ENCODE measurements around the gene IMP4.
A peak's percentile ranks its signal among the peaks of the same experiment; 100 is the strongest.

IMP4 gene

DNA sequence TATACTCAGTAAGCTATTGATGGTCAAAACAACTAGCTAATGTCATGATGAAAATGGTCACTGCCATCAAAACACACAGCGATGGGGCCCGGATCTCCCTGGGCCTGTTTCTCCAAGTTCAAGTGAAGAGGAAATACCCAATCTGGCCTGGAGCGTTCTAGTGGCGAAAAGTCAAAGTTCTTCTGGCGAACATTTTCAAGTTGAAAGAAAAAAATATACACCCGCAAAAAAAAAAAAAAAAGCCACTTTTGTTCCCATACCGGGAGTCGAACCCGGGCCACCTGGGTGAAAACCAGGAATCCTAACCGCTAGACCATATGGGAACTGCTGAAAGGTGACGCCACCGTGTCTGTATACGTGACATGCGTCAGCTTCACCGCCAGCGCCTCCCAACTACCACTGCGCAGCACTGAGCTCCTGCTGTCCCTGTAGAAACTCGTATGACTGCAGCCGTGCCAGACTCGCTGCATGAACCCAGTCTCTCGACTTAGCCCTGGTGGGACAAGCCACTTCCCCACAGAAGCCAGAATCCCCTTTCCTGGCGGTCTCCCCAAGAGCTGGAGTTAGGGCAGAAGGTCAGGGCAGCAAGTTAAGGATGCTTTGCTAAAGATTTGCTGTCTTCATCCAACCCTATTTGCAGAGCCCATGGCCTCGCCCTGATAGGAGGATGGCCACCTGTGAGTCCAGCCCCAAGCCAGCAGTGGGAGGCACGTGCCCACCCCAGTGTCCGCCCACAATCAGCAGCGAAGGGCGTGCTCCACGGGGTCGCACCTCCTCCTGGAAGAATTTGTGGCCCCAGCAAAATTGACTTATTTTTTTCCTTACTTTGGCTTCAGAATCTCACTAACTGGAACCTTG, 5.6 kb upstream of the IMP4 start:
- ATAC-seq = no peak

DNA sequence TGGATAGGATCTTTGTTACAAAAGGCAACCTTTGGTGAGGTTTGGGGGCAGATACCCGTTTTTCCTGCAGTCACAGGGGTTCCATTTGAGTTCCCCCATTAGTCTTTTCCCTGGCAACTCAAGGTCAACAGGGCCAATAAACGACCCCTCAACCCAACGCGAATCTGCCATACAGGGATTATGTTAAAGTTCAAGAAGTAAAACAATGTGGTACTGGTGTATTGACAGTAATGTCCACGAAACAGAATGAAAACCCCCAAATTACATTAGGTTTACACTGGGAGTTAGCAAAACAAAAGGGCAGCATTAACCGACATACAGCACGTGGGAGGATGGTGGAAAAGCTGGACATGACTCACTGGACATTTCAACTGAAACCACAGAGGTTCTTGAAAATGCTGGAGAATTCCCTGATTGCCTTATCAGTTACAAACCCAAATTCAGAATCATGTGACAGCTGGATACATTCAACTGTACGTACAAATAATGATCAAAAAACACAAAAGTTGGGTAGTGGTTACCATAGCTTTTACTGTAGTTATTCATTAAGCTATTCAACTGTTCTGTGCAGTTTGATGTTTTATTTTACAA, 4.9 kb upstream of the IMP4 start:
- ATAC-seq = no peak

DNA sequence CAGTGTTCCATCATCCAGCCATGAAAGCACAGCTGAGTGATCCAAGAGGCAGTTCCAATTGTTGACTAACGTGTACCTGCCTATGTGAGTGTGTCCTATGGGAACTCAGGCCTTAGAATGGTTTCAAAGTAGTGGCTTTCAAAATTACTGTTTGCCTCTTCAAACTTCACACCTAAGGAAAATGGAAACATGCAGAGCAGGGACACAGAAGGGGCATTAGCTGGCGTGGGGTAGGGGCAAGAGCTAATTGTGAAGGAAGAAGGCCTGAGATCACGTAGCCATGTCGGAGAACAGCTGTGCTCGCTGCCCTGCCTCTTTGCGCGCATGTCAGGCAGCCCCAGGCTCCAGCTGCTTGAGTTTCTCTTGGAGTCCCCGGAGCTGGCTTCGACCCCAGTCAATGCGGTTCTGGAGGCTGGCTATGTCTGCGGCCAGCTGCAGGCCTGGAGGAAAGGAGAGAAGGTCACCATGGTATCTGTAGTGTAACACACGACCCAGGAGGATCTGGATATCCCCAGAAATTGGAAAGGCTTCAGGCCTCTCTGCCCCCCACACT, 3.8 kb upstream of the IMP4 start:
- no peak for ATAC-seq

DNA sequence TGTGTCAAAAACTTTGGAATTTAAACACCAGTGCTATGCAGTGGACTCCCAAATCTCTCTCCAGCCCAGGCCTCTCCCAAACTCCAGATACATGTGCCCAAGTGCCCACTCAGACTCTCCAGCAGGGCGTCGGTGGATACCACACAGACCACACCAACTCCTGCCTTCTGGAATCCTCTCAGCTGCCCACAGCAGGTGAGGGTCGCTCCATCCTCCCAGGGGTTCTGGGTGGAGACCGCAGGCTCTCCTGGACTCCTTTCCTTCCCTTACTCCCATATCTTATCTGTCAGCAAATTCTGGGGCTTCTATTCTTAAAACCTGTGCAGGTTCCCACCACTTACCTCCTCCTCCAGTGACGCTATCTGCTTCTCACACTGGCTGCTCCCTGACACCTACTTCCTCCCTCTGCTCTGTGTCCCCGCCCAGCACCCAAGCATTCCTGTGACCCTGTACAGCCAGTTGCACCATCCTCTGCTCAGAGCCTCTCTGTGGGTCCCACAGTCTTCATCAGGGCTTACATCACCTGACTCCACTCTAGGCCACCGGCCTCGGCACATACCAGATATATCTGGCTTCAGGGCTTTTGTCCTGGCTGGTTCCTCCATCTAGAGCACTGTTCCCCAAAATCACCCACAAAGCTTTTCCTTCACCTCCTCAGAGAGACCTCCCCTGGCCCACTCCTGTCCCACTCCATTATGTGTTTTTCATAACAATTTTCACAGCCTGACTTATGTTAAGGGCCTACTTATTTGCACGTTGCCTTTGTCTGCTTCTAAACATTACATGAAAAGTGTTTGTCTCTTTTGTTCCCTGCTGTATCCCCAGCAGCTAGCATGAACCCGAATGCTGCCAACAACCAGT, 2.6 kb upstream of the IMP4 start:
- ATAC-seq = no peak

DNA sequence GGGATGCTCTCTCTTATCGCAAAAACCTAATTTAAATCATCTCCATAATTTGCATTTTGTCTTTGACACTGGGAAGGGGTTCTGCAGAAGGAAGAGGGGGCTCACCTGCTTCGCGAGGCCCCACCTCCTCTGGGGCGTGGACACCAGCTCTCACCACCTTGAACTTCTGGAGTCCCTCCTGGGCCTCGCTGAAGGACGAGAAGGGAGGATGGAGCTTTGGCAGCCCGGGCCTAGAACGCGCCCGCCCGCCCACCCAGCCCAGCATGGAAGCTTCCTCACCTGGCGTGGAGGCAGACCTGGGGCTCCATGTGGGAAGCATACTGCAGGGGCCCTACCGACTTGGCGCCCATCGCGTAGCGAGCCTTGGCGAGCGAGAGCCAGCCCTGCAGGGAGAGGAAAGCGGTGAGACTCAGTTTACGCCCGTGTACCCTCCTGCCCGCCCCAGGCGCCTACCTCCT, 1.1 kb upstream of the IMP4 start:
- no peak for ATAC-seq

DNA sequence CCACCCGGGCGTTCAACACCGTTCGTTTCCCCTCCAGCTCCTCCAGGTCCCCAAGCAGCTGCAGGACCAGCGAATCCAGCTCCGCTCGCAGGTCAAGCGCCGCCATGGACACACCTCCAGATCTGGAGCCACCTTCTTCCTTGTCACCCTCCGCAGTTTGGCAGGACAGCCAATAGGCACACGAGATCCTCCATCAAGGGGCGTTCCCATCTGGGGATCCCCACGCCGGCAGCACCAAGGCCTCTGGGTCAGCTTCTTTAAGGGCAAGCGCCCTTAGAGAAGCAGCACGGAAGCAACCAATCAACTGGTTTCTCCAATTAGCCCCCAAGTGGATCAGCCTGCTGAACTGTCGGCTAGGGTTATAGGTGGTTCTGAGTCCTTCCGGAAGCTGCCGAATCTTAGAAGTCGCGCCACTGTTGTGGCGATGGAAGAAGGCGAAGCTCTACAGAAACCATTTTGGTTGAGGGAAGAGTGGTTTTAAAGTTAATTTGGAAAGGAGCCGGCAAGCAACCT, 621 bp upstream of the IMP4 start:
- ATAC-seq = peak; percentile 76 to 78

DNA sequence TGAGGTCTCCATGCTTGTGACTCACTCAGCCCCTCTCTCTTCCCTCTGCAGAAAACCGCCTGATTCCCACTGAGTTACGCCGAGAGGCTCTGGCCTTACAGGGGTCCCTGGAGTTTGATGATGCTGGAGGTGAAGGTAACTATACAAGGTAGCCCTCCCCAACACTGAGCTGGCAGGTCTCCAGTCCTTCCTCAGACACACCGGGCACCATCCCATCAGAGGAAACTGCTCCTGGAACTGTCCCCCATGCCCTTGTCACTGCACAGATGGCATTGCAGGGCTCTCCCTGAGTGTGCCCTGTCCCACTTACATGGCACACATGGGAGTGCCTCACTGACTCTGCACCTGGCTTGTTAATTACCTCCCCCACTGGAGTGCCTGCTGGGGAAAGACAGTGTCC, 1.9 kb downstream of the IMP4 start:
- no peak for ATAC-seq

DNA sequence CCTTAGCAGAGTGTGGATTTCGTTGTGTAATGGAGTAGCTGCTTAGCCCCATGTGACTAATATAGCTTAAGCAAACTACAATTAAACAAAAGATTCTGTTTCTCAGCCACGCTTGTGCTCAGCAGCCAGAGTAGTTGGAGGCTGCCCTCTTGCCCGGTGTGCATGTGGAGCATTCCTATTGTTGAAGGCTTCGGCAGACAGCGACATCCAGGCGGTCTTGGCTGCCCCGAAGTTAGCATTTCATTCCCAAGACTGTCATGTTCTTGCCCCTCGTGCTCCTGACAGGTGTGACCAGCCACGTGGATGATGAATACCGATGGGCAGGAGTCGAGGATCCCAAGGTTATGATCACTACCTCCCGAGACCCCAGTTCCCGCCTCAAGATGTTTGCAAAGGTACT, 2.4 kb downstream of the IMP4 start:
- no peak for ATAC-seq

DNA sequence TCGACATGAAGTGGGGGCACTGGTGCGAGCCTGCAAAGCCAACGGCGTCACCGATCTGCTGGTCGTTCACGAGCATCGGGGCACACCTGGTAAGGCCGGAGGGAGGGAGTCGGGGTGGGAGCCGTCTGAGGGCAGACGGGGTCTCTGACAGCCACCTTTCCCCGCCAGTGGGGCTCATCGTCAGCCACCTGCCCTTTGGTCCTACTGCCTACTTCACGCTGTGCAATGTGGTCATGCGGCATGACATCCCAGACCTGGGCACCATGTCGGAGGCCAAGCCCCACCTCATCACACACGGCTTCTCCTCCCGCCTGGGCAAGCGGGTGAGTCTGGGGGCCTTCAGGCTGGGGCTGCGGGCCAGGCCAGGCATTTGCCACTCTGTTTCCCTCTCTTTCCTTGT, 2.9 kb downstream of the IMP4 start:
- no peak for ATAC-seq

DNA sequence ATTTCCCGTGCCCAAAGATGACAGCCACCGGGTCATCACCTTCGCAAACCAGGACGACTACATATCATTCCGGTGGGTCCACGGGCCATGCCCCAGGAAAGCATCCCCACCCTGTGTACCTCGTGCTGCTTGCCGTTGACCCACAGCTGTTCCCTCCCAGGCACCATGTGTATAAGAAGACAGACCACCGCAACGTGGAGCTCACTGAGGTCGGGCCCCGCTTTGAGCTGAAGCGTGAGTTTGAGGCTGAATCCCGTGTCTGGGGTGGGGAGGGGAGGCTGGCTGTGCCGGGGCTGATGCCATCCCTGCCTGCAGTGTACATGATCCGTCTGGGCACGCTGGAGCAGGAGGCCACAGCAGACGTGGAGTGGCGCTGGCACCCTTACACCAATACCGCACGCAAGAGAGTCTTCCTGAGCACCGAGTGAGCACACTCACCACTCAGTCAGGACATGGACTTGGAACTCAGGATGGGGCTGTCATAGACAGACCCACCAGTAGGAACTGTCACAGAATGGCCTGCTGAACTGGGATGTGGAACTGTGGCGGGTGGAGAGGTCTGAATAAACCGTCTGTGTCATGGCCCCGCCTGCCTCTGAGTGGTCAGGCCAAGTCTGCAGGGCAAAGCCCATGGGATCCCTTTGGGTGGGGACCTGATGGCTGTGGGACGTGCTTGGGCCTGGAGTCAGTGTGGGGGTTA, 3.5 kb downstream of the IMP4 start:
- ATAC-seq = no peak

DNA sequence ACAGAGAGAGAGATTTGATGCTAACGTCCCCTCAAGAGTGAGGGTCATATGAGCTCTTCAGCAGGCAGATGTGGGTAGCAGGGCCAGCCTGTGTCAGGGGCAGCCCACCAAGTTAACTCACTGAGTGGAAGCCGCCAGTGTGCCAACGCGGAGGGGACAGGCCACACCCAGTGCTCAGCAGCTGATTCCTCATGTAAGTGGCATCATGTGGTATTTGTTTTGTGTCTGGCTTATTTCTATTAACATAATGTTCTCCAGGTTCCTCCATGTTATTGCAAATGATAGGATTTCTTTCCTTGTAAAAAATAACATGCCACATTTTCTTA, 4.0 kb downstream of the IMP4 start:
- no peak for ATAC-seq

DNA sequence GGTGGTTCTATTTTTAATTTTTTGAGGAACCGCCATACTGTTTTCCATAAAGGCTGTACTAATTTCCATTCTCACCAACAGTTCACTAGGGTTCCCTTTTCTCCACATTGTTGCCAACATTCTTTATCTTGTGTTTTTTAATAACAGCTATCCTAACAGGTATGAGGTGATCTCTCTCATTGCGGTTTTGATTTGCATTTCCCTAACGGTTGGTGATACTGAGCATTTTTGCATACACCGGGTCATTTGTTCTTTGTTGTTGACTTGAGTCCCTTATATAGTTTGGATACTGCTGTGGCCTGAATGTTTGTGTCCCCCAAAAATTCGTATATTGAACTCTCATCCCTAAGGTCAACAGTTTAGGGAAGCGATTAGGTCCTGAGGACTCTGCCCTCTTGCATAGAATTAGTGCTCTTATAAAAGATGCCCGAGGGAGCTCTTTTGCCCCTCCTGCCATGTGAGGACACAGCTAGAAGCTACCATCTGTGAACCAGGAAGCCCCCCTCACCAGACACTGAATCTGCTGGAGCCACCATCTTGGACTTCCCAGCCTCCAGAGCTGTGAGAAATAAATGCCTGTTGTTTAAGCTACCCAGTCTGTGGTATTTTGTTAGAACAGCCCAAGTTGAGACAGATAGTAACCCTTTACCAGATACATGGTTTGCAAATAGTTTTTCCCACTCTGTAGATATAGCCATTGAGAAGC, 4.7 kb downstream of the IMP4 start:
- no peak for ATAC-seq

DNA sequence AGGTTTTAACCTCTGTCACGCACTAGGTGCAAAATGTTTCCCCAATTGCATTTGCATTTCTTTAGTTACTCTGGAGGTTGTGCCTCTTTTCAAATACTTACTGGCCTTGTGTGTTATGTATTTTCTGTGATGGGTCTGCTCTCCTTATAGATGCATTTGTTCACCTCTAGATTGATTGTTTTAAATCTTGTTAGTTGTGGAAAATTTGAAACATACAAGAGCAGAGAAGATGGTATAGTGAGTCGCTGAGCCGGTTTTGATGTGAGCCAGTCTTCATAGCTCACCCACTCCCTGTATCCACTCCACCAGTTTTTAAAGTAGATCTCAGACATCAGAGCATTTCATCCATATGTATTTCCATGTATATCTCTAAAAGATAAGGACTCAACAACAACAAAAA, 6.5 kb downstream of the IMP4 start:
- ATAC-seq = no peak

DNA sequence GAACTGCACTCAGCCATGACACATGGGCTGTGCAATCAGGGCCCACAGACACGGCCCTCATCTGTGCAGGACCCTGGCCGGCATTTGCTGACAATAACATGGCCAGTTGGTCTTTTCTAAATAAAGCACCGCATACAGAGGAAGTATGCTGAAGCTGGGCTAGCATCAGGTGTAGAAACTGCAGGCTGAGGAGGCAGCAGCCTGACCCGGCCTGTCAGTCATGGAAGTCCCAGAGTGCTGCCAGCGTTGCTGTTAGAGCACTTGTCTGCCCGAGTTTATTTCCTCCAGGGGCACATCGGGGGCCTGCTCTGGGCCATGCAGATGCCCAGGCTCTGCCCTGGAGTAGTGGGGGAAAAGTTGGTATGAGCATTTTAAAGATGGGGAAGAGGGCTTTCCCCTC, 9.0 kb downstream of the IMP4 start:
- no peak for ATAC-seq

DNA sequence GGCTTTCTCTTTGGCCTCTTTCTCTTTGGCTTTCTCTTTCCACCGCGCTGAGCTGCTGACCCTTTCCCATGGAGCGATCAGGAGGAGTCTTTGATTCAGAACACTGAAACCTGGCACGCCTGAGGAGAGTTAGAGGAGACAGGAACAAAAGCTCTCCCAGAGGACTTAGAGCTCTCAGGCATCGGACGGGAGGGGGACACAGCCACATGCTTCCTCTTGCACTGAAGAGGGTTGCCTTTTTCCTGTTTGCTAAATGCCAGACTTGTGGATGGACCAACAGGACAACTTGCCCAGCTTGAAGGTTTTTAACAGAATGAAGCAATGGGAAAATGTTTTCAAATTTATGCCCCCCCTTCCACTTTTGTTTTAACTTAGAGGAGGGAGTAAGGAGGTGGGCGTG, 9.5 kb downstream of the IMP4 start:
- no peak for ATAC-seq

DNA sequence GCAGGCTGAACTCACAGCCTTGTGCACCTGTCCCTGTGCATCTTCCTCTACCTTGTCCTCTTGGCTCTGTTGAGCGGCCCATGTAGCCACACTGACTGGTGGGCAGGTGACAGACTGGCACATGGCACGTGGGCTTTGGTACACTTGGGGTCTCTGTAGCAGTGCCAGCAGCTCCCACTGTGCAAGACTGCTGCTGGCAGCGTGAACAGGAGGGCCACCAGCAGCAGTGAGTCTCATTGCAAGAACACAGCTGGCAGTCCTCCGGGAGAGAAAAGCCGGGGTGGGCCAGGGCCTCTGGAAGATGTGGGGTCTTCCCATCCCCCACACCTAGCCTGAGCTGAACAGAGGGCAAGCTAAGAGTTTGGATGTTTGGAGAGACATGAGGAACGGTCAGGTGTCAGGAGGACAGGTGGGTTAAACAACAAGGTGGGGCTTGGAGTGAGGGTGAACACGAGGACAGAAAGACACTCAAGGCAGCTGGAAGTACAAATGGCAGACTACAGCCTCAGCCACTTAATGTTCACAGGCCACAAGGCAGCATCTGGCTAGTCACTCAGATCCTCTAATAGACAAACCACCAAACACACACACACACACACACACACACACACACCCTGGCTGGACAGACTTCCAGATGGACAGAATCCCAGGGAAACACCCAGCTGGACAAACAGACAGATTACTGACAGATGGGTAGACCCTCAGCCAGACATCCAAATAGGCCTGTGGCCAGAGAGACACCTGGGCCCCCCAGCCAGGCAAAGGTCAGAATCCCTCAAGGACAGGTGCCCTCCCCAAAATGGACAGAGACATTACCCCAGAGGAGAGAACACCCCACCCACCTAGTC, 10.8 kb downstream of the IMP4 start:
- no peak for ATAC-seq

DNA sequence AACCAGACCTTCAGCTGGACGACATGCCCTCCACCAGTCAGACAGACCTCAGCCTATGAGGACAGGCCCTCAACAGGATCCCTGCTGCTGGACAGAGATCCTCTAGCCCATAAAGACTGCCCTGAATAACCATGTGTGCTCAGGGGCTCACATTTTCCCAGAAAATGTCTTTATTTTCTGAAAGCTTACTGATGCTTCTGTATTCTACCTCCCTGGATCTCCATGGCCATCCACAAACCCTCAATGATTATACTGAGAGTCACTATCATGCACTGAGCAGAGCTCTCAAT, 11.4 kb downstream of the IMP4 start:
- ATAC-seq = no peak

DNA sequence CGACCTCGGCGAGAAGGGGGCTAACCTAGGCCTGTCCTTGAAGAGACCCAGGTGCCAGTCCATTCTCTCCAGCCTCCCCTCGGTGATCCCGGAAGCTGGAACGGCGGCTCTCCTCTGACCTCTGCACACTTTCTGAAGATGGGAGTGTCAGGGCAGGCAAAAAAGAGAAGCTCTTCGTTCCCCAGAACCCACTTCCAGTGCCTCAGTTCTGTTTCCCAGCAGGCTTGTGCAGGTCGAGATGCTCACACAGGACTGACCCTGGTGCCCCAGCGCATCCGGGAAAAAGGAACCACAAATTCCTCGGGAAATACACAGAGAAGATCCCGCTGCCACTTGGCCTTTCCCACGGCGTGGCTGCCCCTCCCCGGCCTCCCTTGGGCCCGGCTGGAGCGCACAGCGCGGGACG, 12.5 kb downstream of the IMP4 start:
- no peak for ATAC-seq

DNA sequence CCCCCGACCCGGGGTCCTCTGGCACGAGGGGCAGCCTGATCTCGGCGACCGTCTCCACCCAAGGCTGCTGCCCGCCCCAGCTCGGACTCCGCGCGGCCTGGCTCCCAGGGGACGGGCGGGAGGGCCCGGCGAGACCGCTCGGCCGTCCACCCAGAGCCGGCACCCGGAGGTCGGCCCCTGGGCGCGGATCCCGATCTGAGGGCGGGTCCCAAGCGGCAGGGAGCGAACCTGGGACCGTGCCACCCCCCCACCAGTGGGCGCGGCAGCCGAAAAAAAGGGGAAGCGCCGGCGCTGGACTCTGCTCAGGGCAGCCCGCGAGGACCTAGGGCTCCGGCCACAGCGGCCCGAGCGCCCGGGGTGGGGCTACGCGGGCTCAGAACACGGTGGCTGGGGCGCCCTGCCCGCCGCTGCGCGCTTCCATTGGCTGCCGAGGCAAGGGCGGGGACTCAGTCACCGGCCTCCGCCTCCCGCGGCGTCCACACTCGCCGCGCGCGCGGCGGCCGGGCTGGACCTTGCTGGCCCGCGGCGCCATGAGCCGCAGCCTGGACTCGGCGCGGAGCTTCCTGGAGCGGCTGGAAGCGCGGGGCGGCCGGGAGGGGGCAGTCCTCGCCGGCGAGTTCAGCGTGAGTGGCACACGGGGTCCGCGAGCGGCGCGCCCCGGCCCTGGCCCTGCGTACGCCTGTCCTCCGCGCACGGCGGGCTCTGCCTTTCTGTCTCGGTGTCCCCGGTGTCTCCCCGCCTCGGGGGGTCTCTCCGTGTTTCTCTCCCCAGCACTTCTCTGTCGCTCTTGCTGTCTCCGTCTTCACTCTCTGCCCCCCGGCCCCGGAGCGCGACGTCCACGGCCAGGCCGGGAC, 13.1 kb downstream of the IMP4 start, which contains the start of gene PTPN18:
TSS of gene PTPN18 (plus strand) at position 479 of the 854 bp plus-strand sequence. CDS start at position 531, 52 bp downstream.
- peak; percentile 94 to 96 for ATAC-seq

DNA sequence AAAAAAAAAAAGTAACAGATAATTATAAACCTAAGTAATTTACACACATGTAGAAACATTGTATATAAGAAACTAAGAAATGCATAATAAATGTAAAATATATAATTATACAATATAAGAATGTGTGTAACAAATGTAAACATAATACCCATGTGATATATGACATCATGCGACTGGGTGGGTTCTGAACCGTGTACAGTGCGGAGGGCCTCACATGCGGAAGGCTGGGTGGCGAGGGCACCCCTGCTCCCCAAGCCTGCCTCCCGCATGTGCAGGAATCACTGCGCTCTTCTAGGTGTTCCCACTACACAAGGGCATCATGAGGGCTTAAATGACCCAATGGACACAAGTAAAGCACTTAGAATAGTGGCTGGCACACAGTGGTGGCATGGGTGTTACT, 15.2 kb downstream of the IMP4 start:
- no peak for ATAC-seq

Measured in activated CD4-positive, CD25-positive, alpha-beta regulatory T cell treated with anti-CD3 and anti-CD28 coated beads, Interleukin-2, amount 50 U/mL, for 24 hours (primary cell).